Coronary artery (tissue), 2 donors: ENCODE results near the gene ZNF219.

Source experiments
- DNase-seq: peaks from one replicate; pipeline ENCODE4 v3.0.0-alpha.2; 2017; ENCODE audit warnings: low spot score
- H3K27ac ChIP-seq, 2 donors: fragments of 200-600 bp; sonication (generic); one replicate each; pipeline ENCODE4 v1.5.1; 2016 to 2019
- H3K4me3 ChIP-seq: fragments of 200-600 bp; sonication (generic); 2 replicates; pipeline ENCODE4 v1.5.1; 2016; ENCODE audit warnings: mild to moderate bottlenecking, moderate library complexity
- CTCF ChIP-seq: fragments of 200-600 bp; sonication (generic); IDR thresholded peaks from one replicate; pipeline ENCODE4 v1.5.1; 2019; ENCODE audit warnings: antibody characterized with exemption

ZNF219 gene

GRCh38 chr14:21058903-21059302 lies 39.6 kb downstream of the ZNF219 start:
- no peak for TF ChIP-seq CTCF
- Histone ChIP-seq H3K27ac (no peak overlapping the region), H3K4me3 (no peak overlapping the region)
- DNase-seq: peak; percentile 55

- peak; percentile 33 for DNase-seq
- H3K27ac ChIP-seq: no peak within 1 kb of the TSS
These were observed 40.4 kb downstream of the ZNF219 start, which contains the start of gene RNASE8 for GRCh38 chr14:21057803-21058675. TSS of gene RNASE8 (plus strand) at chr14:21057822. CDS start at chr14:21057893, 71 bp downstream.

GRCh38 chr14:21056520-21057163 lies 41.8 kb downstream of the ZNF219 start:
- Histone ChIP-seq H3K27ac (no peak overlapping the region), H3K4me3 (no peak overlapping the region)
- TF ChIP-seq CTCF: no peak
- no peak for DNase-seq

More at GRCh38 chr14:21057803-21058675, 40.4 kb downstream of the ZNF219 start, which contains the start of gene RNASE8:
- H3K4me3 ChIP-seq: no peak within 1 kb of the TSS
- no peak for TF ChIP-seq CTCF

GRCh38 chr14:21055432-21056117 lies 42.9 kb downstream of the ZNF219 start:
- Histone ChIP-seq H3K4me3 (no peak overlapping the region), H3K27ac (no peak overlapping the region)
- DNase-seq: peak; percentile 35
- no peak for TF ChIP-seq CTCF

GRCh38 chr14:21054768-21055145 lies 43.7 kb downstream of the ZNF219 start:
- H3K27ac ChIP-seq: no peak overlapping the region

More at GRCh38 chr14:21054768-21055145, 43.7 kb downstream of the ZNF219 start:
- TF ChIP-seq CTCF: no peak
- no peak overlapping the region for H3K4me3 ChIP-seq
- DNase-seq: no peak
